GM19035 (cell line): ENCODE data around the gene BANP.
"Not testable (repeated sequence)": the region's sequence is repeated elsewhere in the genome, so short reads cannot be mapped to it uniquely, and the experiment has no call there.

ENCODE experiments used
- ATAC-seq: cut with Tn5 transposase; IDR thresholded peaks from one replicate; pipeline ENCODE4 v1.9.1; 2021; ENCODE audit not compliant: unreplicated experiment

The BANP gene

GRCh38 chr16:87990254-87990653 is 39.0 kb downstream of the BANP start:
- not testable (repeated sequence) for ATAC-seq

DNA sequence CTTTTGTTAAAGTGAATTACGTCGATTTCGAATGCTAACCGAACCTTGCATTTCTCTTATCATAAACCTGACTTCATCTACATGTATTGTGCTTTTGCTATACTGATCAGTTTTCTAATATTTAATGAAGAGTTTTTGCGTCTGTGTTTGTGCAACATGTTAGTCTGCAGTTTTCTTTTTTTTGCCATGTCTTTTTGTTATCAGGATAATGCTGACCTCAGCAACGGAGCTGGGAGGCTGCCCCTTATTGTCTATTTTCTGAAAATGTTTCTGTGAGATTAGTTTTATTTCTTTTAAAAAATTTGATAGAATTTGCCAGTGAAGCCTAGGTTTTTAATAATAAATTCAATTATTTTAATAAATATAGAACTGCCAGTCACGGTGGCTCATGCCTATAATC is 40.9 kb downstream of the BANP start:
- ATAC-seq, result not testable (repeated sequence)

DNA sequence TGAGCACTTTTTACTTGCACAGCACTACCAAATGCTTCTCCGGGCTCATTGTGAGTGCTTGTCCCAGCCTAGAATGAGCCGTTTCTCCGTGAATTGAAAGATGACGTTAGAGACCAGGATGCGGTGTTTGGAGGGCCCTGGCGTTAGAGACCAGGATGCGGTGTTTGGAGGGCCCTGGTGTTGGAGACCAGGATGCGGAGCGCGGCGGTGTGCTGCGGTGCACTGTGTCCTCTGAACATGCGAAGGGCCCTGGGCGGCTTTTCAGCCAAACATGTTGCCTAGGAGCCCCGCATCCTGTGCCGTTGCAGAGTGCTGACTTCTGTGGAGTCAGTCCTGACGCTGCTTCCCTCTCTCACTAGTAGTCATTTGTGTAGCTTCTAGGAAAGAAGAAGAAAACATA is 42.7 kb downstream of the BANP start:
- ATAC-seq, result no peak

DNA sequence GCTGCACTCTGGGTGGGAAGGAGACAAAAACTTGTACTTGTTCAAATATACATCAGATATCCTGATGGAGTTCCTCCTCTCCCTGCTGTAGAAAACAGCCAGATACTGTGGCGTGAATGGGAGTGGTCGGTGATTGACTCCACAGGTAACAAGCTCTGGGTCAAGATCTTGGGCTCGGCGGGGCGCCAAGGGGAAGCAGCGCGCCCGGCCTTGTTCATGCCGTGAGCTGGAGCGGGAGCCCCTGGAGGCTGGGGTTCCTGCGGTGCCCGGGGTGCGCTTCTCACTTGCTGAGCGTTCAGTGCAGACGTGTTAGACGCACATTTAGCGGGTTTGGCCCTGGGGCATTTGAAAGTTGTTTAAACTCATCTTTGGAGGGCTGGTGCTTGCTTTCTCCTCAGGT is 44.4 kb downstream of the BANP start:
- ATAC-seq, result no peak

GRCh38 chr16:87996962-87997880 is 46.0 kb downstream of the BANP start:
- no peak for ATAC-seq

DNA sequence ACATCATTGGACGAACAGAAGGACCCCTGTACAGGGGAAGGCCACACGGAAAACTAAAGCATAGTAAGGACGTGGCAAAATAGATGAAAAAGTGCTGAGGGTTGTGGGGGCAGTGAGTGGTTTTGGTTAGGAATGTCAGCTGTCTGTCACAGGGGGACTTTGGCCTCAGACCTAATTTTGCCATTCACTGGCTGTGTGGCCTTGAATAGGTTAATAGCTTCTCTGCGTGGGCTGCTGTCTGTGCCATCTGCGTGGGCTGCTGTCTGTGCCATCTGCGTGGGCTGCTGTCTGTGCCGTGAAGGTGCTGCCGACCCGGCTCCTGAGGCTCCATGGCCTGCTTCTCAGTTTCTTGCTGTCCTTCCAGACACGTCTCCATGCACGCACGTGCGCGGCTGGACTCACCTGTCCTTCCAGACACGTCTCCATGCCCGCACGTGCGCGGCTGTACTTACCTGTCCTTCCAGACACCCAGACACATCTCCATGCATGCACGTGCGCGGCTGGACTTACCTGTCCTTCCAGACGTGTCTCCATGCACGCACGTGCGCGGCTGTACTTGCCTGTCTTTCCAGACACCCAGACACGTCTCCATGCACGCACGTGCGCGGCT is 47.1 kb downstream of the BANP start:
- not testable (repeated sequence) for ATAC-seq

- ATAC-seq, result not testable (repeated sequence)
These were observed 47.8 kb downstream of the BANP start for GRCh38 chr16:87998992-87999391.

DNA sequence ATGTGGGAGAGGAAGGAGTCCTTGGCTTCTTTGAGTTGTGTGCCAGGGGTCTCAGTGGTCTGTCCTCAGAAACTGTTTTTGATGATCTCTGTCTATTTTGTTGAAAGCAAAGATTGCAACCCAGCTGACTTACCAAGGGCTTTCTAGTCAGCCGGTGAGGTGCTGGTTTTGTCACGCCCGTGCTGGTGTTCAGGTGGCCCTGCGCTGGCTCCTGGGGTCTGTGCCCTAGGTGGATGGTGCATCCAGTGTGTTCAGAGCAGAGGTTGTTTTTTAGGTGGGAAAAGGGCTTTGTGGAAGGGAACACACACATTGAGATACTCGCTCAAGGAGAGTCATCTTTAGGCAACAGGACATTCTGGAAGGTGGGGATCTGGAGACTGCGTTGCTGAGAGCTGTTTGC is 51.0 kb downstream of the BANP start:
- ATAC-seq, result no peak

DNA sequence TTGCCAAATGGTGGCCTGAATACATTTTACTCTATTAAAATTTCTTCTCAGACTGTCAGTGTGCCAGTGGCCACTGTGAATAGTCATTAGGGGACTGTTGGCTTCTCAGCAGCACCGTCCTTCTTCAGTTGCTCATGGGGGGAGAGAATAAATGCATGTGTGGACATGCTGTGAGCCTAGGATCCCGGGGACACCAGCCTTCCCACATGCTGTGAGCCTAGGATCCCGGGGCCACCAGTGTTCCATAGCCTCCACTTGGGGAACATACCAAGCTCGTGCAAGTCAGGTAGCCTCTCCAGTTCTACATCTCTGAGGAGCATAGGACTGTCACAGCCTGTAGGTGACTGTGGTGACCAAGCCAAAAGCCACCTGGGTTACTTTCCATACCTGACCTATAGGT is 51.5 kb downstream of the BANP start:
- ATAC-seq, result no peak

GRCh38 chr16:88003316-88003715 is 52.1 kb downstream of the BANP start:
- ATAC-seq, result no peak

DNA sequence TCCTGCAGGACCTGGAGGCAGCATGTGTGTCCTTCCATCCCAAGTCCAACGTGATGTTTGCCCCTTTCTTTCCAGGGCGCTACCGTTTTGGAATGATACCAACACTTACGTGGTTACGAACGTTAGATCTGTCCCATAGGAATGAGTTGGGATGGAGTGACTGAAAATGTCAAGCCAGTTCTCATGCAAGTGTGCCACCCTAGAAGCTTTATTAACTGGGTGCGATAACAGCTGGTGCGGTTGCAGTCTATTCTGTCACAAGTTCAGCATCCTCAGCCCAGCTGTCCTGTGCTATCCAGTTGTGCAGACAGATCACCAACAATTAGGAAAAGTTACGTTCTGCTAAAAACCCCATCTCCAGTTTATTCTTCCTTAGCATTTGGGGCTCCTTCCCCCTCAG is 52.5 kb downstream of the BANP start:
- ATAC-seq, result no peak

DNA sequence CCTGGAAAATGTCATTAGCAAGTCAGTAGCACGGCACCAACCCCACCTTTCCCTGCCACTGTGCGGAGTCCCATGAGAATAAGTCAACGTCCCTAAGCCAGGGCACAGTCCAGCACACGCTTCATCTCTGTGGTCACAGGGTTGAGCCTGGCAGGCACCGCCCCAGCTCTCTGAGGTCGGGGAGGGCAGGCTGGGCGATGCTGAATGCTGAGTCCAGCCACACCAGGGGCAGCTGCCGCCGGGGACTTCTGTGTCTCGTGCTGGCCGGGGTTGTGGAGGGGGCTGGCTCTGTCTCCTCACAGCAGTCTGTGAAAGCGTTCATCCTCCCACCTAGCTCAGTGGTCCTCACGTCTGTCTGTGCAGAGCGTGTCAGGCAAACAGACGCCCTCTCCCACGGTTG is 53.2 kb downstream of the BANP start:
- ATAC-seq, result no peak

GRCh38 chr16:88005181-88005581 is 53.9 kb downstream of the BANP start:
- no peak for ATAC-seq

- ATAC-seq, result no peak
These were observed 54.7 kb downstream of the BANP start for GRCh38 chr16:88005968-88006367.

GRCh38 chr16:88007321-88007731 is 56.1 kb downstream of the BANP start:
- ATAC-seq, result no peak

- no peak for ATAC-seq
These were observed 57.6 kb downstream of the BANP start for GRCh38 chr16:88008840-88009239.

DNA sequence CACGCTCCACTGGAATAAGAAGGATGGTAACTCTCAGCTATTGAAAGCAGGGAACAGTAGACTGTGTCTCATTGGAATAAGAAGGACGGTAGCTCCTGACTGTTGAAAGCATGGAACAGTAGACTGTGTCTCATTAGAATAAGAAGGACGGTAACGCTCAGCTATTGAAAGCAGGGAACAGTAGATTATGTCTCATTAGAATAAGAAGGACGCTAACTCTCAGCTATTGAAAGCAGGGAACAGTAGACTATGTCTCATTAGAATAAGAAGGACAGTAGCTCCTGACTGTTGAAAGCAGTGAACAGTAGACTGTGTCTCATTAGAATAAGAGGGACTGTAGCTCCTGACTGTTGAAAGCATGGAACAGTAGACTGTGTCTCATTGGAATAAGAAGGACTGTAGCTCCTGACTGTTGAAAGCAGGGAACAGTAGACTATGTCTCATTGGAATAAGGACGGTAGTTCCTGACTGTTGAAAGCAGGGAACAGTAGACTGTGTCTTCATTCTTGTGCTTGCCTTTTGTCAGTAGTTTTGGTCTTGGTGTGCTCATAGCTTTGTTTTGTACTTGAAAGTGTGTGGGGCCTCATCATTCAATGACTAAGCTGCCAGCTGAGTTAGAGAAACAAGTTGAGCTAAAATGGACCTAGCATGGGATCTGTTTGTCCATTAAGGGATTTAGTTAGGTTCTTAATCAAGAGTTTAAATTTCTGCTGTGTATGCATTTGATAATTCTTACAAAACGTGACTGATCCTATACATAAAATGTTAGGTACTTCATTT is 58.5 kb downstream of the BANP start:
- ATAC-seq, result no peak

- no peak for ATAC-seq
These were observed 59.2 kb downstream of the BANP start for GRCh38 chr16:88010343-88010967.

DNA sequence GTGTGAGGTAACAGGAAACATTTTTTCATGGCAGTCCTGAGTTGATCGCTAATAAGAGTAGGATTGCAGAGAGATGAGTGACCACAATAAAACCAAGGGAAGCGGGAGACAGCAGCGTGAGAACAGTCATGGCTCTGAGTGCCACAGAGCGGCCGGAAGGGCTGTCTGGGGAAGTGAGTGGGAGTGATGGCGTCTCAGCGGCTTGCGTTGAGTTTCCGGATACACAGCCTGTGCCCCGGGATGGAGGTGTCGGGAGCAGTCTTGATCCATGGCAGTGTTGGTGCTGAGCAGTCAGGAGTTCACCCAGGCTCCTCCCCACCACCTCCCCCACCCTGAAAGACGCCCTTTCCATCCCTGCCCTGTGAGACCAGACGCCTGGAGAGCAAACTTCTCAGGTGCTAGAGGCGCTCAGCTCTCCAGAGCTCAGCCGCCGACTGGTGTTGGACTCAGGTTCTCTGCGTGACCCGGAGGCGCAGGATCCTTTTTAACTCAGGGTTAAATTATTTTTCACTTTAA is 59.8 kb downstream of the BANP start:
- no peak for ATAC-seq

GRCh38 chr16:88012360-88012759 is 61.1 kb downstream of the BANP start:
- ATAC-seq, result no peak

DNA sequence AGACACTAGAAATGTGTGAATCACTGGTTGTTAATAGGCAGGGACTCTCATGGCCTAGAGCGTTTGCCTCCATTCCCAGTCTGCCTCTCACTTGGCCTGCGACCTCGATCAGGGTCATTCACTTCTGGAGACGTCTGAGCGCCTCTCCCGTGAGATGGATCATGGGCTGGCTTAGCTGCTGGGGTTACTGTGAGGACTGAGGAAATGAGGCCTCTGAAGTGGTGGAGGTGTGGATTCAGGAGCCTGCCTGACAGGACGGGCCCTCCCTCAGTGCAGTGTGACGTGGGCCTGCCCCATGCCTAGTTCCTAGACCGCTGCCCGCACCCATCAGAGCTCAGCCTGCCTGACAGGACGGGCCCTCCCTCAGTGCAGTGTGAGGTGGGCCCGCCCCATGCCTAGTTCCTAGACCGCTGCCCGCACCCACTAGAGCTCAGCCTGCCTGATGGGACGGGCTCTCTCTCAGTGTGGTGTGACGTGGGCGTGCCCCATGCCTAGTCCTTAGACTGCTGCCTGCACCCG is 61.9 kb downstream of the BANP start:
- no peak for ATAC-seq
